Astrocyte (in vitro differentiated cells and primary cell): ENCODE measurements around the gene LOXHD1. TPM values are rescaled to one million over a fixed set of nuclear protein-coding genes. Genes with fewer than 3 reads are reported as not detected.

Source experiments
- DNase-seq: peaks from one replicate; pipeline ENCODE4 v3.0.0-alpha.2; 2010; ENCODE audit warnings: low read depth
- FAIRE-seq: peaks from 2 replicates; lab custom pipeline; 2011; peaks lifted over from hg19 to GRCh38; lab: Jason Lieb, UNC
- H2AFZ ChIP-seq: 2 replicates; pipeline ENCODE4 v1.6.0; 2012; ENCODE audit warnings: low read depth, low read length, inconsistent platforms
- H3K27ac ChIP-seq: 2 replicates; pipeline ENCODE4 v1.5.1; 2011; ENCODE audit warnings: low read depth, low read length, inconsistent platforms
- H3K27me3 ChIP-seq: 2 replicates; pipeline ENCODE4 v1.6.0; 2011; ENCODE audit warnings: low read length, inconsistent platforms; ENCODE audit not compliant: insufficient read depth
- H3K36me3 ChIP-seq: 2 replicates; pipeline ENCODE4 v1.5.1; 2011; ENCODE audit warnings: low read length, inconsistent platforms; ENCODE audit not compliant: insufficient read depth
- H3K4me1 ChIP-seq: 2 replicates; pipeline ENCODE4 v1.5.1; 2011; ENCODE audit warnings: low read length, inconsistent platforms; ENCODE audit not compliant: insufficient read depth
- H3K4me2 ChIP-seq: 2 replicates; pipeline ENCODE4 v1.6.0; 2012; ENCODE audit warnings: low read length, inconsistent platforms
- H3K4me3 ChIP-seq: 2 replicates; pipeline ENCODE4 v1.5.1; 2011; ENCODE audit warnings: low read depth, mild to moderate bottlenecking, low read length, inconsistent platforms; ENCODE audit not compliant: insufficient read depth
- H3K79me2 ChIP-seq: 2 replicates; pipeline ENCODE4 v1.6.0; 2012; ENCODE audit warnings: mild to moderate bottlenecking, low read length, inconsistent platforms; ENCODE audit not compliant: insufficient read depth
- H3K9ac ChIP-seq: 2 replicates; pipeline ENCODE4 v1.6.0; 2012; ENCODE audit warnings: mild to moderate bottlenecking, low read length, inconsistent platforms
- H3K9me3 ChIP-seq: 2 replicates; pipeline ENCODE4 v1.5.1; 2012; ENCODE audit warnings: low read depth, mild to moderate bottlenecking, low read length, inconsistent platforms; ENCODE audit not compliant: insufficient read depth
- H4K20me1 ChIP-seq: 2 replicates; pipeline ENCODE4 v1.6.0; 2012; ENCODE audit warnings: low read length, inconsistent platforms; ENCODE audit not compliant: insufficient read depth
- H3K27ac Mint-ChIP-seq: one replicate; pipeline ENCODE4 v1.8.0; 2021; ENCODE audit warnings: mild to moderate bottlenecking, mixed read lengths; ENCODE audit not compliant: unreplicated experiment
- H3K27me3 Mint-ChIP-seq: one replicate; pipeline ENCODE4 v1.8.0; 2021; ENCODE audit warnings: low read depth, mixed read lengths; ENCODE audit not compliant: unreplicated experiment
- H3K36me3 Mint-ChIP-seq: one replicate; pipeline ENCODE4 v1.8.0; 2021; ENCODE audit warnings: low read depth, mixed read lengths; ENCODE audit not compliant: unreplicated experiment
- H3K4me1 Mint-ChIP-seq: one replicate; pipeline ENCODE4 v1.8.0; 2021; ENCODE audit warnings: low read depth, mixed read lengths; ENCODE audit not compliant: unreplicated experiment
- H3K4me3 Mint-ChIP-seq: one replicate; pipeline ENCODE4 v1.8.0; 2021; ENCODE audit warnings: mild to moderate bottlenecking, moderate library complexity, mixed read lengths; ENCODE audit not compliant: unreplicated experiment
- H3K9me3 Mint-ChIP-seq: one replicate; pipeline ENCODE4 v1.8.0; 2021; ENCODE audit warnings: mild to moderate bottlenecking, mixed read lengths; ENCODE audit not compliant: unreplicated experiment
- CTCF ChIP-seq: IDR thresholded peaks from 2 replicates; pipeline ENCODE4 v1.5.1; 2011; ENCODE audit warnings: low read depth, mild to moderate bottlenecking, inconsistent platforms, low read length, moderate library complexity; ENCODE audit not compliant: insufficient read depth
- EZH2 ChIP-seq: IDR thresholded peaks from 2 replicates; pipeline ENCODE4 v1.6.1; 2012; ENCODE audit warnings: mild to moderate bottlenecking, low read length, inconsistent platforms; ENCODE audit not compliant: insufficient read depth
- total RNA-seq: library from RNA; stranded (reverse); gene quantifications from 2 replicates; pipeline ENCODE4 v1.2.1, GENCODE V29; 2021

Gene LOXHD1
- total RNA-seq, 1 donor from 2014 or later = not detected

- H3K27ac Mint-ChIP-seq = no peak overlapping the region
- H3K9ac ChIP-seq = no peak overlapping the region
- H3K9me3 ChIP-seq = no peaks in the 10 kb centered on the region
- no peak overlapping the region for H3K4me2 ChIP-seq
- H3K27me3 Mint-ChIP-seq = peaks cover 31% of the 10 kb centered on the region
- no peaks in the 10 kb centered on the region for H3K79me2 ChIP-seq
- H3K4me1 ChIP-seq = no peaks in the 10 kb centered on the region
- no peaks in the 10 kb centered on the region for H4K20me1 ChIP-seq
- no peak overlapping the region for H3K4me3 ChIP-seq
- FAIRE-seq (no peak), DNase-seq (no peak)
- no peak for TF ChIP-seq CTCF
- no peak for TF ChIP-seq EZH2
- no peak overlapping the region for H3K27ac ChIP-seq
- peaks cover 3% of the 10 kb centered on the region for H3K9me3 Mint-ChIP-seq
- no peak overlapping the region for H2AFZ ChIP-seq
- no peak overlapping the region for H3K4me3 Mint-ChIP-seq
- no peaks in the 10 kb centered on the region for H3K36me3 ChIP-seq
- H3K27me3 ChIP-seq = no peaks in the 10 kb centered on the region
- H3K36me3 Mint-ChIP-seq = no peaks in the 10 kb centered on the region
- no peaks in the 10 kb centered on the region for H3K4me1 Mint-ChIP-seq
Observed at GRCh38 chr18:46437061-46437460, 220.0 kb downstream of the LOXHD1 start.

GRCh38 chr18:46436621-46437020 is 220.4 kb downstream of the LOXHD1 start:
- no peaks in the 10 kb centered on the region for H4K20me1 ChIP-seq
- TF ChIP-seq EZH2 (no peak), CTCF (no peak)
- no peak overlapping the region for H2AFZ ChIP-seq
- no peaks in the 10 kb centered on the region for H3K4me1 ChIP-seq
- no peak overlapping the region for H3K27ac Mint-ChIP-seq
- no peak overlapping the region for H3K4me3 Mint-ChIP-seq
- H3K9me3 ChIP-seq = no peaks in the 10 kb centered on the region
- no peak overlapping the region for H3K4me3 ChIP-seq
- H3K4me2 ChIP-seq = no peak overlapping the region
- peaks cover 3% of the 10 kb centered on the region for H3K9me3 Mint-ChIP-seq
- H3K4me1 Mint-ChIP-seq = peaks cover 3% of the 10 kb centered on the region
- H3K27me3 ChIP-seq = no peaks in the 10 kb centered on the region
- no peak overlapping the region for H3K9ac ChIP-seq
- DNase-seq (no peak), FAIRE-seq (no peak)
- peaks cover 34% of the 10 kb centered on the region for H3K27me3 Mint-ChIP-seq
- no peaks in the 10 kb centered on the region for H3K79me2 ChIP-seq
- H3K36me3 ChIP-seq = no peaks in the 10 kb centered on the region
- H3K36me3 Mint-ChIP-seq = no peaks in the 10 kb centered on the region
- H3K27ac ChIP-seq = no peak overlapping the region

DNA sequence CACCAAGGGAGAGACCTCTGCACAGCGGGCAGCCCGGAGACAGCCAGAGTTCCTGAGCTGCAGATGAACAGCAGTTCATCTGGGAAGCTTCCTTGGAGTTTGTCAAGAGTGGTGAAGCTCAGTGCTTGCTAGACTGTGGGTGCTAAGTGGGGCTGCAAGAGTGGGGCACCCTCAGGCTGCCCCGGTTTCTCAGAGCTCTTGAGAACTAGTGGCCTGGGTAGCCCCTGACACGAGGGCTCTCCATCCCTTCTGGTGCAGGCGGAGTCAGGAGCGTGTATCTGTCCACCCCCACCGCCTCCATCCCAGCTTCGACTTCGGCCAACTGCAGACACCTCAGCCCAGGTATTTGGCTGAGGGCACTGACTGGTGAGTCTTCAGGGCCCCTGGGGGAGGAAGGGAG is 222.0 kb downstream of the LOXHD1 start:
- H3K4me3 Mint-ChIP-seq = no peak overlapping the region

More for the DNA sequence above, 222.0 kb downstream of the LOXHD1 start:
- no peaks in the 10 kb centered on the region for H3K79me2 ChIP-seq
- H3K4me2 ChIP-seq = no peak overlapping the region
- no peak overlapping the region for H3K9ac ChIP-seq
- H3K36me3 ChIP-seq = no peaks in the 10 kb centered on the region
- peaks cover 3% of the 10 kb centered on the region for H3K9me3 Mint-ChIP-seq
- H2AFZ ChIP-seq = no peak overlapping the region
- DNase-seq = no peak
- H3K27ac ChIP-seq = no peak overlapping the region
- H3K4me1 ChIP-seq = no peaks in the 10 kb centered on the region
- H3K4me1 Mint-ChIP-seq = peaks cover 5% of the 10 kb centered on the region
- peaks cover 43% of the 10 kb centered on the region for H3K27me3 Mint-ChIP-seq
- H3K9me3 ChIP-seq = no peaks in the 10 kb centered on the region
- TF ChIP-seq CTCF (no peak), EZH2 (no peak)
- no peak overlapping the region for H3K27ac Mint-ChIP-seq
- peaks cover 6% of the 10 kb centered on the region for H3K27me3 ChIP-seq
- no peaks in the 10 kb centered on the region for H3K36me3 Mint-ChIP-seq
- no peak overlapping the region for H3K4me3 ChIP-seq
- no peak for FAIRE-seq
- H4K20me1 ChIP-seq = no peaks in the 10 kb centered on the region
